SU-DHL-6 (cell line): ENCODE data around the gene HES4.

Experiments used
- EZH2phosphoT487 ChIP-seq: fragments of 200-600 bp; sonication (generic), shearing (Covaris generic); conservative IDR thresholded peaks from 2 replicates; pipeline ENCODE4 v1.6.1; 2018; ENCODE audit warnings: mild to moderate bottlenecking, antibody characterized with exemption, low read length, moderate library complexity, mixed read lengths
- TF ChIP-seq, protein P1 (sequence below): fragments of 200-600 bp; sonication (generic); IDR thresholded peaks from one replicate; pipeline ENCODE4 v1.5.1; 2017; ENCODE audit warnings: antibody characterized with exemption, mild to moderate bottlenecking, low read length, moderate library complexity; ENCODE audit not compliant: insufficient read depth, poor library complexity, severe bottlenecking

DNA sequence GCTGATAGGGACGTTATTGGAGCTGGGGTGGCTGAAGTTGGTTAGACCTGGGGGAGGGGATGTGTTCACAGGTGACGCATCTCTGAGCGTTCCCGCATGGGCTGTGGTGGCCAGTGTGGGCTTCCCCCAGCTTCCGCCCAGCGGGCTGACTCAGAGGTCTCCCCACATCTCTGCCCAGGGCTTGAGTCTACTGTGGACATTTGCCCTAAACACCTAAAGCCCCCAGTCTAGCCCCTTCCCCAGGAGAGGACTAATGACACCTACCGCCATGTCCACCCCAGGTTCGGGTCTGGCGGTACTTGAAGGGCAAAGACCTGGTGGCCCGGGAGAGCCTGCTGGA, 22.0 kb upstream of the HES4 start:
- TF ChIP-seq, protein P1, sequence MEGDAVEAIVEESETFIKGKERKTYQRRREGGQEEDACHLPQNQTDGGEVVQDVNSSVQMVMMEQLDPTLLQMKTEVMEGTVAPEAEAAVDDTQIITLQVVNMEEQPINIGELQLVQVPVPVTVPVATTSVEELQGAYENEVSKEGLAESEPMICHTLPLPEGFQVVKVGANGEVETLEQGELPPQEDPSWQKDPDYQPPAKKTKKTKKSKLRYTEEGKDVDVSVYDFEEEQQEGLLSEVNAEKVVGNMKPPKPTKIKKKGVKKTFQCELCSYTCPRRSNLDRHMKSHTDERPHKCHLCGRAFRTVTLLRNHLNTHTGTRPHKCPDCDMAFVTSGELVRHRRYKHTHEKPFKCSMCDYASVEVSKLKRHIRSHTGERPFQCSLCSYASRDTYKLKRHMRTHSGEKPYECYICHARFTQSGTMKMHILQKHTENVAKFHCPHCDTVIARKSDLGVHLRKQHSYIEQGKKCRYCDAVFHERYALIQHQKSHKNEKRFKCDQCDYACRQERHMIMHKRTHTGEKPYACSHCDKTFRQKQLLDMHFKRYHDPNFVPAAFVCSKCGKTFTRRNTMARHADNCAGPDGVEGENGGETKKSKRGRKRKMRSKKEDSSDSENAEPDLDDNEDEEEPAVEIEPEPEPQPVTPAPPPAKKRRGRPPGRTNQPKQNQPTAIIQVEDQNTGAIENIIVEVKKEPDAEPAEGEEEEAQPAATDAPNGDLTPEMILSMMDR = no peak
- TF ChIP-seq EZH2phosphoT487 = no peak
